Measurements from ENCODE around the gene LRRC71. TPM values are rescaled to one million over a fixed set of nuclear protein-coding genes. Genes with fewer than 3 reads are reported as not detected.

The LRRC71 gene
- total RNA-seq, 1 donor from 2014 or later: 0.14 TPM

DNA sequence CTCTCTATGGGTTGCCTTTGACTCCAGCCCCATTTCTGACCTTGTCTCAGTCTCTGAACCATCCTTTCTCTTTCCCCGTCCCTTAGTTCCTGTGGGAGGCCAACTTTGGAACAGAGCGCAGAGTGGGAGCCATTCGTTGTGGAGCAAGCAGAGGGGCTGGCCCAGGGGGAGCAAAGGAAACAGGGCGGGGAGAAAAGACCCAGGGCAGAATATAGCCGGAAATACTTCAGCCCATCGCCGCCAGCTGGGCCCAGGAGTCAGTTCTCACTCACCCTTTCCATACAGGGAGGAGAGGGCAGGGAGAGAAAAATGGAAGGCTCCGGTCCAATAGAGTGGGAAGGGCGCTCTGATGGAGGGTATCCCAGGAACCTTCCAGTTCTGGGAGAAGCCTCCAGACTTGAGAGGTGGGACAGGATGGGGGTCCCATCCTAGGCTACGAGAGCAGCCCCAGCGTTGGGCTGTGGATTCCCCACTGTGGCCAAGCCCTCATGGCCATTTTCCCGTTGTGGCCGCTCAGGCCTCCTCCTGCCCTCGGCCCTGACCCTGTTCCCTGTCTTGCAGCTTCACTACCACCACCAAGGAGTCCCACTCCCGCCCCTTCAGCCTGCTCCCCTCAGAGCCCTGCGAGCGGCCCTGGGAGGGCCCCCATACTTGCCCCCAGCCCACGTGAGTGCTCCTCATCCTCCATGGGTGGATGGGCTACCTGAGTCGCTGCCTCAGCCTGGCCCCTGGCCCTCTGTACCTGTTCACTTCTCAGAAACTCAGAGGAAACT is 16.1 kb upstream of the LRRC71 start:
- peaks cover 6% of the 10 kb centered on the region for H3K9me3 ChIP-seq (ENCODE audit: insufficient read depth, low read depth, low read length)
- H3K36me3 Mint-ChIP-seq (ENCODE audit: low read depth, unreplicated experiment): peaks cover 5% of the 10 kb centered on the region
- no peak overlapping the region for H3K27ac ChIP-seq (ENCODE audit: low read depth, low read length)
- no peaks in the 10 kb centered on the region for H3K27me3 ChIP-seq (ENCODE audit: insufficient read depth, low read length)
- no peak overlapping the region for H3K27ac Mint-ChIP-seq (ENCODE audit: unreplicated experiment)
- TF ChIP-seq EZH2 (IDR thresholded peaks at IDR 0.05; ENCODE audit: insufficient read depth, low read length): no peak
- TF ChIP-seq, protein P1, sequence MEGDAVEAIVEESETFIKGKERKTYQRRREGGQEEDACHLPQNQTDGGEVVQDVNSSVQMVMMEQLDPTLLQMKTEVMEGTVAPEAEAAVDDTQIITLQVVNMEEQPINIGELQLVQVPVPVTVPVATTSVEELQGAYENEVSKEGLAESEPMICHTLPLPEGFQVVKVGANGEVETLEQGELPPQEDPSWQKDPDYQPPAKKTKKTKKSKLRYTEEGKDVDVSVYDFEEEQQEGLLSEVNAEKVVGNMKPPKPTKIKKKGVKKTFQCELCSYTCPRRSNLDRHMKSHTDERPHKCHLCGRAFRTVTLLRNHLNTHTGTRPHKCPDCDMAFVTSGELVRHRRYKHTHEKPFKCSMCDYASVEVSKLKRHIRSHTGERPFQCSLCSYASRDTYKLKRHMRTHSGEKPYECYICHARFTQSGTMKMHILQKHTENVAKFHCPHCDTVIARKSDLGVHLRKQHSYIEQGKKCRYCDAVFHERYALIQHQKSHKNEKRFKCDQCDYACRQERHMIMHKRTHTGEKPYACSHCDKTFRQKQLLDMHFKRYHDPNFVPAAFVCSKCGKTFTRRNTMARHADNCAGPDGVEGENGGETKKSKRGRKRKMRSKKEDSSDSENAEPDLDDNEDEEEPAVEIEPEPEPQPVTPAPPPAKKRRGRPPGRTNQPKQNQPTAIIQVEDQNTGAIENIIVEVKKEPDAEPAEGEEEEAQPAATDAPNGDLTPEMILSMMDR (IDR thresholded peaks at IDR 0.05; ENCODE audit: insufficient read depth, low read depth, low read length): no peak
- H3K79me2 ChIP-seq (ENCODE audit: insufficient read depth, low read length): peaks cover 50% of the 10 kb centered on the region
- no peak overlapping the region for H3K4me3 ChIP-seq (ENCODE audit: insufficient read depth, low read depth, low read length)
- no peak overlapping the region for H3K4me3 Mint-ChIP-seq (ENCODE audit: unreplicated experiment)
- H3K4me2 ChIP-seq (ENCODE audit: low read length): no peak overlapping the region
- H2AFZ ChIP-seq (ENCODE audit: low read depth, low read length): no peak overlapping the region
- H3K36me3 ChIP-seq (ENCODE audit: insufficient read depth, low read length): no peaks in the 10 kb centered on the region
- no peak overlapping the region for H3K9ac ChIP-seq (ENCODE audit: low read length)
- FAIRE-seq (no peak), DNase-seq (ENCODE audit: low read depth) (no peak)
- peaks cover 30% of the 10 kb centered on the region for H4K20me1 ChIP-seq (ENCODE audit: insufficient read depth, low read length)
- H3K4me1 ChIP-seq (ENCODE audit: insufficient read depth, low read length): peaks cover 49% of the 10 kb centered on the region
- H3K4me1 Mint-ChIP-seq (ENCODE audit: low read depth, unreplicated experiment): peaks cover 39% of the 10 kb centered on the region
- H3K27me3 Mint-ChIP-seq (ENCODE audit: low read depth, unreplicated experiment): peaks cover 15% of the 10 kb centered on the region
- no peaks in the 10 kb centered on the region for H3K9me3 Mint-ChIP-seq (ENCODE audit: unreplicated experiment)

DNA sequence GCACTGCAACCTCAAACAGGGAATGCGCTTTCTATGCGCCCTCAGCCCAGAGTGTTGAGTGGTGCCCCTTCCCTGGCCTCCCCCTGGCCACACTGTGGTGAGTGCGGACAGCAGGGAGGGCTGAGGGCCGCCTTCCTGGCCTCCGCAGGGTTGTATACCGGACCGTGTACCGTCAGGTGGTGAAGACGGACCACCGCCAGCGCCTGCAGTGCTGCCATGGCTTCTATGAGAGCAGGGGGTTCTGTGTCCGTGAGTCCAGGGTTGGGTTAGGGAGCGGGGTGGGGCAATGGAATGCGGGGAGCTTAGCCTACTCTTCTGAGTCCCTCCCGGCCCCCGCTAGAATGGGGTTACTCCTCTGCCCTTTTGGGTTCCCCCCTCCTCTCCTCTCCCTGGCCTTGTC is 15.3 kb upstream of the LRRC71 start:
- Histone ChIP-seq H3K4me3 (ENCODE audit: insufficient read depth, low read depth, low read length) (no peak overlapping the region), H3K9me3 (ENCODE audit: insufficient read depth, low read depth, low read length) (peaks cover 6% of the 10 kb centered on the region), H3K36me3 (ENCODE audit: insufficient read depth, low read length) (no peaks in the 10 kb centered on the region), H4K20me1 (ENCODE audit: insufficient read depth, low read length) (peaks cover 34% of the 10 kb centered on the region), H3K27ac (ENCODE audit: low read depth, low read length) (no peak overlapping the region), H3K27me3 (ENCODE audit: insufficient read depth, low read length) (no peaks in the 10 kb centered on the region), H2AFZ (ENCODE audit: low read depth, low read length) (no peak overlapping the region), H3K9ac (ENCODE audit: low read length) (no peak overlapping the region), H3K79me2 (ENCODE audit: insufficient read depth, low read length) (peaks cover 42% of the 10 kb centered on the region), H3K4me2 (ENCODE audit: low read length) (no peak overlapping the region), H3K4me1 (ENCODE audit: insufficient read depth, low read length) (peaks cover 42% of the 10 kb centered on the region)
- H3K4me1 Mint-ChIP-seq (ENCODE audit: low read depth, unreplicated experiment): peaks cover 34% of the 10 kb centered on the region
- H3K4me3 Mint-ChIP-seq (ENCODE audit: unreplicated experiment): no peak overlapping the region
- H3K36me3 Mint-ChIP-seq (ENCODE audit: low read depth, unreplicated experiment): peaks cover 5% of the 10 kb centered on the region
- TF ChIP-seq, protein P1 (IDR thresholded peaks at IDR 0.05; ENCODE audit: insufficient read depth, low read depth, low read length): no peak
- no peak for TF ChIP-seq EZH2 (IDR thresholded peaks at IDR 0.05; ENCODE audit: insufficient read depth, low read length)
- DNase-seq (ENCODE audit: low read depth) (no peak), FAIRE-seq (no peak)
- peaks cover 15% of the 10 kb centered on the region for H3K27me3 Mint-ChIP-seq (ENCODE audit: low read depth, unreplicated experiment)
- H3K9me3 Mint-ChIP-seq (ENCODE audit: unreplicated experiment): no peaks in the 10 kb centered on the region
- H3K27ac Mint-ChIP-seq (ENCODE audit: unreplicated experiment): no peak overlapping the region

DNA sequence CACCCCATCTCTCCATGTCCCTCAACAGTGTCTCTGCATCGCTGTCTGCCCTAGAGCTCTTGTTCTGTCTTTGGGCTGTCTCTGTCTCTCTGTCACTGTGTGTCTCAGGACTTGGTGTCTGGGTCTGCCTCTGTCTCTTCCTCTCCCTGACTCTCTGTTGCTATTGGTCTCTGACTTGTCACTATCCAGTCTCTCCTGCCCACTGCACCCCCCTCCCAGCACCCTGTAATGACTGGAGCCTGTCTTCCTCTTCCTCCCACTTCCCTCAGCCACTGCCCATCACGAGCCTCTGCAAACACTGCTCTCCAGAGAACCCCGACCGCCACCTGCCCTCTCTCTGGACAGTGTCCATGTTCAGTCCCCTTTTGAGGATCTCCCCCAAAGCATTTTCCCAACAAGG is 14.8 kb upstream of the LRRC71 start:
- H3K27ac Mint-ChIP-seq (ENCODE audit: unreplicated experiment): peak overlapping the region; percentile 44
- FAIRE-seq: no peak
- H3K27ac ChIP-seq (ENCODE audit: low read depth, low read length): no peak overlapping the region

More for the DNA sequence above, 14.8 kb upstream of the LRRC71 start:
- H3K79me2 ChIP-seq (ENCODE audit: insufficient read depth, low read length): peaks cover 37% of the 10 kb centered on the region
- Mint-ChIP-seq H3K36me3 (ENCODE audit: low read depth, unreplicated experiment) (peaks cover 5% of the 10 kb centered on the region), H3K4me3 (ENCODE audit: unreplicated experiment) (no peak overlapping the region), H3K27me3 (ENCODE audit: low read depth, unreplicated experiment) (peaks cover 15% of the 10 kb centered on the region), H3K9me3 (ENCODE audit: unreplicated experiment) (no peaks in the 10 kb centered on the region), H3K4me1 (ENCODE audit: low read depth, unreplicated experiment) (peaks cover 31% of the 10 kb centered on the region)
- TF ChIP-seq, protein P1 (IDR thresholded peaks at IDR 0.05; ENCODE audit: insufficient read depth, low read depth, low read length): no peak
- TF ChIP-seq EZH2 (IDR thresholded peaks at IDR 0.05; ENCODE audit: insufficient read depth, low read length): no peak
- no peaks in the 10 kb centered on the region for H3K36me3 ChIP-seq (ENCODE audit: insufficient read depth, low read length)
- no peaks in the 10 kb centered on the region for H3K27me3 ChIP-seq (ENCODE audit: insufficient read depth, low read length)
- H4K20me1 ChIP-seq (ENCODE audit: insufficient read depth, low read length): peaks cover 38% of the 10 kb centered on the region
- peaks cover 37% of the 10 kb centered on the region for H3K4me1 ChIP-seq (ENCODE audit: insufficient read depth, low read length)
- no peak overlapping the region for H3K9ac ChIP-seq (ENCODE audit: low read length)
- no peak for DNase-seq (ENCODE audit: low read depth)
- H3K4me2 ChIP-seq (ENCODE audit: low read length): no peak overlapping the region
- no peak overlapping the region for H2AFZ ChIP-seq (ENCODE audit: low read depth, low read length)
- H3K4me3 ChIP-seq (ENCODE audit: insufficient read depth, low read depth, low read length): no peak overlapping the region
- H3K9me3 ChIP-seq (ENCODE audit: insufficient read depth, low read depth, low read length): peaks cover 6% of the 10 kb centered on the region

Data from astrocyte (in vitro differentiated cells and primary cell).